HG03378 (cell line): Measurements from ENCODE around the gene SUMO3.

Experiments used
- ATAC-seq: cut with Tn5 transposase; IDR thresholded peaks from one replicate; pipeline ENCODE4 v1.9.1; 2021; ENCODE audit warnings: mild to moderate bottlenecking, moderate library complexity; ENCODE audit not compliant: unreplicated experiment

SUMO3 gene

DNA sequence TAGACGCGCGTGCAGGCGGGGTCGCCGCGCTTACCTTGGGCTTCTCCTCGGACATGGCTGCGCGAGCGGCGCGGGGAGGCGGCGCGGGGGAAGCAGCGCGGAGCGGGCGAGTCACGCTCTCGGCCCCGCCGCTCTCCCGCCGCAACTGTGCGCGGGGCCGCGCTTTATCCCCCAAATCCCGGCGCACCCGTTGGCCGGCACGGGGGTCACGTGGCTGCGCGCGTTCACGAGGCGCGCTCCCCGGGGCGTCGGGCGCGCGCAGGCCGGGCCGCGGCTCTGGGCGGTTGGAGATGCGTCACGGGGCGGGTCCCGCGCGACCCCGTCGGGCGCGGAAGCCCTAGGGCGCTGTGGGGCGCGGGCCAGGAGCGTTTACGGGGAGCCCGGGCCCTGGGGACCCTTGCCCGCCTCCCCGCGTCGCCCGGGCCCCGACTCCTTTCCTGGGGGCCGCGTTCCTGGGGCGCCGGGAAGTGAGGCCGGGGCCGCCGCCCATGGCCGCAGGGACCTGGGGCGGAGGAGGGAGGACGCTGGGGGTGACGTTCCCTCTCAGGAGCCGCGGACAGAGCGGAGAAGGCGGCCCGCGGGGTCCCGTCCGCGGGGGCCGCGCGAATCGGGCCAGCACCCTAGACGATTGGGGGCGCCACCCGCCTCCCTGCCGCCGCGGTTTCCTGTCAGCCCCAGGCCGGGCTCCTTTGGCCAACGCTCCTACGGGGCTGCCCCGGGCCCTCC is at the start of gene SUMO3:
Gene SUMO3 (minus strand): TSS at position 149 of the 726 bp plus-strand sequence. CDS start 94 bp downstream, at position 55.
- ATAC-seq = no peak

DNA sequence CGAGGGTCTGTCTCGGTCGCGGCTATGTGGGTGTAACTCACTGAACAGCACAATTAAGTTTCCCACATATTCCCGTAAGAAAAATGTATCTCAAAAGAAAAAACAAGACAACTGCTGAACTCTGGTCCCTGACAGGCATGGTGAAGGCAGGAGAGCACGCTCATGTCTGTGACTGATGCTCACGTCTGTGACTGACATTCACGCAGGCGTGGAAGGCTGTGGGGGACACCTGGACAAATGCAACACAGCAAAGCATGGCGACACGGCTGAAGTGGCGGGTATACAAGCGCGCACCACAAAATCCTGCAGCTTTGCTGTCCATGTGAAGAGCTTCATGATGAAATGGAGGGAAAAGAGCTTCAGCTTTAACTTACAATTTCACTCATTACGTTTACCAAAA is 49.6 kb upstream of the SUMO3 start:
- no peak for ATAC-seq

DNA sequence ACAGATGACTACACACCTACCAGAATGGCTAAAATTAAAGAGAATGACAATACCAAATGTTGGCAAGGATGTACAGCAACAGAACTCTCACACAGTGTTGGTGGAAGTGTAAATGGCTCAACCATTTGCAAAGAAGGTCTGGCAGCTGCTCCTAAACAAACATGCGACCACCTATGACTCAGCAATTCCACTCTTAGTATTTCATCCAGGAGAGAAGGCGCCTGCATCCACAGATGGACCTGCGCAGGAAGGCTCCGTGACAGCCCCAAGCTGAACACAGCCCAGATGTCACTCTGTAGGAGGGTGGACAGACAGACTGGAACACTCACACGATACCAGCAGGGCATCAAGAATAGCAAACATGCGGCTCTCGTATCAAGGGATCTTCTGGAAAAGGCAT is 48.9 kb upstream of the SUMO3 start:
- no peak for ATAC-seq

DNA sequence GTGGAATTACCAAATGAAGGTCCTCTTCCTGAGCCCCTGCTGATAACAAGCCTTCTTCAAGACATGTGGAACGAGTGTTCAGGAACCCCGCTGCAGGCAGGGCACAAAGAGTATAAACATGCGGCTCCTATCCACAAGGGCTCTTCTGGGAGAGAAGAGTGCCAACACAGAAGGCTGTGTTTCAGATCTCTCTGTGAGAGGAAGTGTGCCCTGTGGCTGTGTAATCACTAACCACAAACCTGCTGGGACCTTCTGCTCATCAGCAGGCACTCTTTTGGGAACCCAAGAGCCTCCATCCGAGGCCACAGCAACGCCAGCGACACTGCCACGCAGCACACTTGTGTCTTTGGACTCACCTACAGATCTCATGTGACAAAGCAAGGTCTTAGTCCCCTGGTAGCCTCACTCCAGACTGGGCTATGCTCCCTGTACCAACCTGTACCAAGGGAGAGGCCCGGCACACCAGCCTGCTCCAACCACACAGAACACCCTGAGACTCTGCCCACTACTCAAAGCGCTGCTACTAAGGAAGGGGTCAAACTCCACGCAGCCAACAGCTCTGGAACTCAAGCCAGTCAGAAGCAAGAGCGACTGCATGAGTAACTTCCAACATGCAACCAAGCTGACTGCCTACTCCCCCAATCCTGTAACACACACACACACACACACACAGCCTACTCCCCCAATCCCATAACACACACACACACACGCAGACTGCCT is 47.9 kb upstream of the SUMO3 start:
- no peak for ATAC-seq

DNA sequence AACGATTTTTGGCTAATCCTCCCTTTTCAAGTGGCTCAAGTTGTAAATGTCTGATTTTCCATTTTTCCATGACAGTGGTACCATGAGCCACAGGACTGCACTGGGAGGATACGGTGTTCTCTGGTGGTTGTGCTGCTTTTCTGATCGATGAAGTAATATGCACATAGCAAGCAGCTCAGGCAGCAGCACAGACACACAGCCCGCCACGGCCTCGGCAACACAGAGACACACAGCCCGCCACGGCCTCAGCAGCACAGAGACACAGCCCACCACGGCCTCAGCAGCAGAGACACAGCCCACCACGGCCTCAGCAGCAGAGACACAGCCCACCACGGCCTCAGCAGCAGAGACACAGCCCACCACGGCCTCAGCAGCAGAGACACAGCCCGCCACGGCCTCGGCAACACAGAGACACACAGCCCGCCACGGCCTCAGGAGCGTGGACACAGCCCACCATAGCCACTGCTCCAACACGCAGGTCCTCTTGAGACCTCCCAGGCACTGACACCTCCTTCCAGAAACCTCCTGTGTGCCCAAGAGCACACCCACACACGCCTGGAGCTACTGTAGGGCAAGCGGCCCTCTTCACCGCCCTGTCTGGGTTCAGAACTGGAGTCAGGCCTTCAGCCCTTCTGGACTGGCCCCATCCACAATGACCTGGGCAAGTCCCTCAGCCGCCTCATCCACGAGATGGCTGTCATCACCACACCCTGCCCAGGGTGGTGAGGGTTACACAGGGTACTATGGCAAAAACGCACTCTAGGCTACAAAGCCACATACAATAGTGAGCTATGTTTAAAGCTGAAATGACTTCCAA is 45.2 kb upstream of the SUMO3 start:
- no peak for ATAC-seq

DNA sequence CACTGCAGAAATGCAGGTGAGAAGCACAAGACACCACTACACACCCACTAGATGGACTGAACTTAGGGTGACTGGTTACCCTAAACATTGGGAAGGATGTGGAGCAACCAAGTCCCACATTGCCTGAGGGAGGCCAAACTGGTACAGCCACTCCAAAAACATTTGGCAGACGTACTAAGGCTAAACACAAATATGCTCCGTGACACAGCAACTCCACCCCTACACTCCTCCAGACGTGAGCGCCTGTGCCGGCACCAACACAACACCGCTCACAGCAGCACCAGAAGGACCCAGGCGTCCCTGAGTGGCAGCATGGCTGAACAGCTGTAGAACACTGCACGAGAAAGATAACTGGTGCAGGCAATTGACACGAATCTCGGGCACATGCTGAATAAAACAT is 40.9 kb upstream of the SUMO3 start:
- no peak for ATAC-seq

DNA sequence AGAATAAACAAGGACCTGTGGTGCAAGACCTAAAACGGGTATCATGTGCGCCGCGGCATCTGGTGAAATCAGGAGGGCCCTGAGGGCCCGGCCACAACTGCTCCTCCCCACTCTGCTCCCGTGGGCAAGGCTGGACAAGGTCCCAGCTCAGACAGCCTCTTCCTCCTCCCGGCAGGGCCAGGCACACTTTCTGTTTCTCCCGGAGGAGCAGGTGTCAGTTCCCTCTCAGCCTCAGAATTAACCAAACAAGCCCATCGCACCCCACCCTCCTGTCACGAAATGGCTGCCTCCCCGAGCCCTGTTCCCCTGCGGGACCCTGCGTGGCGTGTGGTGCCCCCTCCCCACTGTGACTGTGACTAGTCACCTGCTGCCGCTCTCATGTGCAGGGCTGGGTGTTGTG is 40.4 kb upstream of the SUMO3 start:
- no peak for ATAC-seq

DNA sequence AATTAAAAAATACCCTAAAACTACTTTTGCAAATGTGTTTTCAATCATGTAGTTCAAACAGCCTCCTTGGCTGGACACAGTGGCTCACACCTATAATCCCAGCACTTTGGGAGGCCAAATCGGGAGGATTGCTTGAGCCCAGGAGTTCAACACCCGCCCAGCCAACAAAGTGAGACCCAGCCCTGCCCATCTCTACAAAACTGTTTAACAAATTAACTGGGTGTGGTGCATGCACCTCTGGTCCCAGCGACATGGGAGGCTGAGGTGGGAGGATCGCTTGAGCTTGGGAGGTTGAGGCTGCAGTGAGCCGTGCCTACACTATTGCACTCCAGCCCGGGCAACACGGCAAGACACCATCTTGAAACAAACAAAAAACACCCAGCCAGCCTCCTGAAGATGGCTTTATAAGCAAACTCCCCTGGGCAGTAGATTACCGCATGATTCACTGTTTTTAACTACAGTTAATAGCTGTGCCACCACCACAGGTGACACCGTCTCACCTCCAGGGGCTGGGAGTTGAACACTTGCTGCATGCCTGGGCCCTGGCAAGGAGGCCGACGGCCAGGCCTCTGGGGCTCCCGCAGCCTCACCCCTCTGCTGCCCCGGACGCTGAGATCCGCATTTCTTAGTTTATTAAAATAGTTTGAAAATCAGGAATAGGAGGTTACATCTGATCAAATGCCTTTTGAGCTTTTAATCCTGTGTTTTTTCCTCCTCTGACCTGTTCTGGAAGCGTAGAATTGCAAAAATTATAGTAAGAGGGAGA is 39.4 kb upstream of the SUMO3 start:
- ATAC-seq = no peak

DNA sequence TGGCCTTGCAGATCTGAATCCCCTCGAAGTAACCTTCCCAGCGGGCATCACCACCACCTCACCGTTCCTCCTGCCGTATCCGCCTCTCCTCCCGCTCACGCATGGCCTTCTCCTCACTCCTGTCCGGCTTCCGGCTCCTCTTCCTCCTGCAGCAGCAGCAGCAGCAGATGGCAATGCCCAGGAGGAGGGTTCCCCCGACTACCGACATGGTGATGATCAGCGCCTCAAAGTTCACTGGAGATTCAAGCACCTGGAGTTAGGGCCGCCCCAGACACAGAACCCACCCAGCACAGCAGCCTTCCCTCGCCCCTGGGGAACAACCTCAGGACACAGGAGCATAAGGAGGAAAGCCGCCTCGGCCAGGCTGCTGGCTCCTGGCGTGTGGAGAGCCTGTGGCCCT is 38.3 kb upstream of the SUMO3 start:
- no peak for ATAC-seq

DNA sequence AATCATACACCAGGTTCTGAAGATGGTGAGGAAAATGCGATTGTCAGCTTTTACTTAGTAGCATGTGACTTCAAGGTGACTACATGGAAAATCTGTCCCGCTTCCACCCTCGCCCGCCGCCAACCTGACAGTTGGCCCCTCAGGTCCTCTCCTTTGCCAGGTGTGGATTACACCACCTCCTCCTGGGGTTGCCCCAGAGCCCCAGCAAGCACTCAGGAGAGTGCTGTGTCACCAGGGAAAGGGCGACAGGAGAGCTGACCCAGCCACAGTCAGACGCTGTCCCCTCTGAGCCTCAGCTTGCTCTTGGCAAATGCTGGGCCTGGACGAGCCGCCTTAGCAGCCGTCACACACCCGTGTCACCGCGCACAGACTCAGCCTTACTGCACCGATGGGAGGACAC is 37.7 kb upstream of the SUMO3 start:
- ATAC-seq = no peak

DNA sequence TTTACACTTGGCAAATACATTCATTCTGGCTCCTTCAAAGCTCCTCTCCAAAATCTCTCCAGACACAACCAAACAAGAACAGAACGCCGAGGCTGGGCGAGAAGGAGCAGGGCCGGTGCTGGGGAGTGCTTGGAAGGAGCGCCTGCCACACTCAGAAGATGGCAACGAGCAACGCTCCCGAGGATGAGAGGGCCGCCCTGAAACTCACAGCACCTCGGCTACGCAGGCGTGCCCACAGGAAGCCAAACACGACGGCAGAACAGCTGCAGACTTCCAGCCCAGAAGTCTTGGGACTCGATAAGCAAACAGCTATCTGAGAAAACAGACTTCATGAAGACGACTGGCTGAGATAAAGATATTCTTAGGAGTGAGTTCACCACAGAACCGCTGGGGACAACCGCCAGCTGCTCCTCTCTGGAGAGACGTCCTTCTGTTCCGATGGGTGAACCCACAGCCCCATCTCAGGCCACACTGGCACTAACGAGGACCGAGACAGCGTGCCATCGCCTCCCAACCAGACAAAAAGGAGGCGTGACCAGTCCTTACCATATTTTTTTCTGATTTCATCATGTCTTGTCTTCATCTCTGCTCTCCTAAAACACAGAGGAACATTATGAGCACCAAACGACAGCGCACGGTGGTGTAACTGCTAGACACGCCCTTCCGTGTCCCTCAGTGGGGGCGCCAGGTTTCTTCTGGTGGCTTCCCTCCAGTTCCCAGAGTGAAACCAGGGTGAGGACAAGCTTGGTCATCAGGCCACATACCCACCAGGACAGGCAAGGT is 37.0 kb upstream of the SUMO3 start:
- no peak for ATAC-seq

DNA sequence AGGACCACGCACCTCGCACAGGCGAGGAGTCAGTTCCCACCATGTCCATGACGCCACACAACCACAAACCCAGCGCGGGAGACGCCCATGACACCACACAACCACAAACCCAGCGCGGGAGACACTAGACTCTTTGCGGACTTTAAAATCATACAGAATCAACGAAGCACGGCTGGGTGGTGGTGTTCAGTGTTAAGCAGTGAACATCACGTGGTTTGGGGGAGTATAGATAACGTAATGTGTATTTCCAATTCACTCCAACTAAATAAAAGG is 36.5 kb upstream of the SUMO3 start:
- ATAC-seq = no peak

DNA sequence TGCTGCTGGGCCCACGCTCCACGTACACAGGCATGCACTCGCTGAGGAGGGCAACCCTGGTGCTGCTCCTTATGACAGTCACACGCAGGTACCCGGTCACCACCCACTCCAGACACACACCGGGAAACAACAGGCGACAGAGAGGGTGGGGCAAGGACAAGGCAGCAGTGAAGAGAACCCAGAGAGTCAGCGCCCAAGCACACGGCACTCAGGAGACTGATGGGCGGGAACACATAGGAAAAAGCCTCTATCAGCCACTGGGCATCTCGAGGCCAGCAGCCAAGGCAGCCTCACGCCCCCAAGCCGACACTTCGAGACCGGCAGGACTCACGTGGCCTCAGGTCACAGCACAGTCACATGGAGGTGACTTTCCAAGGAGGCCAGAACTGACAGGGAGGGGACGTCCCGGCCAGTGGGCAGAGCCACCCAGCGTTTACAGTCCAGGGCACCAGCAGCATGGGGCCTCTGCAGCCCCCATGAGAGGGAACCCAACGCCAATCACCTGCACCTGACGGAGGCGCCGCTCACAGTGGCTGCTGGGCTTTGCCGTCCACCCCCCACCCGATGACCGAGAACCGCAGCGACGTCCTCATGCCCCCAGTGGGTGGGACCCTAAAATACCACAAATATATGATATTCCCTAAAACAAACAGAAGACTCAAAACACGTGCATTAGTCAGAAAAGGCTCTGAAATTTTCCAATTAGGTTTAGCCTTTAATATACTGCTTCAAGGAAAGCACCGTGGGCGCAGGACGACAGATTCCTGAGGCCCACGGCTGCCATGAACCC is 35.9 kb upstream of the SUMO3 start:
- no peak for ATAC-seq

DNA sequence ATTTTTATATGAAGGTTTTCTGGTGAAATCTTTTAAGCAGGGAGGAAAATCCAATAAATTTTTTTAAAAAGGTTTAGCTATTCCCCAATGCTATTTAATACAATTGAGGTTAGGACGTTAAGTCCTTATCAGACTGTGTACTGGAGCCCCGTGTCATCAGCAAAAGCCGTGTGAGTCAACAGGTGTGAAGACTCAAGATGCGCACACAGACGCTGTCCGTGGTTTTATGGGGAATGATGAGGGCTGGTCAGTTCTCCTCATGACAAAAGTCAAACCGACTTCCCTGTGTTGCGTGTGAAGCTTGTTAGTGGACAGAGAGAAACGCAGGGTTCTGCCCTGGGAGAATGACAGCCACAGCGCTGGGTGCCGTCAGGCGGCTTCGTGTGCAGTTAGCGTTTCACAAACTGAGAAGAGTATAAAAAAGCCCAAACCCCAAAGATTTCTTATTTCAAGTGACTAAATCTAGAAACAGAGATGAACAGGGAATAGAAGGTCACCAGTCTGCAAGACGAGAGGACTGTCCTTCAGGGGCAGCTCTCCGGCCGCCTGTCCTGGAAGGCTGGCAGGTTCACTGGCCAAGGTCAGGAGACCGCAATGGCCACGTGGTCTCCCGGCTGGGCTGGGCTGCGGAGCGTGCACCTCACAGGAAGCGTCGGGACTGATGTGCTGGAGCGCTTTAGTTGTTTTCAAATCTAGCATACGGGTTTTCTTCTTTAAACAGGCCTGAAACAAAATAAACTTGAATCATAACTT is 33.2 kb upstream of the SUMO3 start:
- ATAC-seq = no peak

DNA sequence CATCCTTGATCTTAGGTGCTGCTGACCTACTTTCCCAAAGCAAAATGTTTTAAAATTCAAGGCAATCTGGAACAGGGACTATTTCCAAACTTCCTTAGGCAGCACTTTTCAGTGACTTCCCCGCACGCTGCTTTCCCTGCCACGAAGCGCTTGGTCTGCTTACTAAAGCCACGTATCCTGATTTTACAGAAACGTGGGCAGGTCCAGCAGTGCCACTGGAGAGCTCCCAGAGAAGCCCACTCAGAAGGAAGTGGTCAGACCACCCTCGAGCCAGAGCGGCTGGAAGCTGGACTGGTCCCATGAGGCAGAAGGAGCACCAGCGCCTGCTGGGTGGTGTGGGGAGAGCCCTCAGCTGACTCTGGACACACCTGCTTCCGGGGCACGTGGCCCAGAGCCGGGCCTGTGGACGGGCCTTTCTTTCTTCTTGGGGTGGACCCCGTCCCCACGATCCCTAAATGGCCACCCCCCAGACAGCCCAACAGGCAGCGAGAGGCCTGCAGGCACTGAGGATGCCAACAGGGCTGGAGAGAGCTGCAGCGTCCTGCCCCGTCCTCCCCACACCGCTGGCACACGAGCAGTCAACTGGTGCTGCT is 32.4 kb upstream of the SUMO3 start:
- no peak for ATAC-seq

DNA sequence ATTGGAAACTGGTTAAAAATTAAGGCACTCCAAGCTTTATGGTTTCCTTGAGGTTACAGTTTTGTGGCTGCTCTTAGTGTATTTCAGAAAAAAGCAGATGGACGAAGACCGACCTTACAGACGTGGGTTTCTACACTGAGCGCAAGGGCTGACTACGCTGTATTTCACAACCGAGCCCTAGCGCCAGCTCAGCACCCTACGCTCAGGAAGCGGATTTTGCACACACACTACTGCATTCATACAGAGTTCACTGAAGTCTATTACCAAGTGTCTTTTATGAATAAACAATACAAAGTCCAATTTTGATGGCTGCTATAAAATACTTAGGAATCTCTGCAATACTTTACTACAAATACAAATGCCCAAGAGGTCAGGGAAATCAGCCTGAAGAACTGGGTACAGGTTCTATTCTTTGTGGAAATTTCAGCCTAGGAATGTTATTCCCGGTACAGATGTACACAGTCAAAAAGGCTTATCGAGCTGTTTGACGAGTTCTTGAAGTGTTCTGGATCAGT is 31.8 kb upstream of the SUMO3 start:
- ATAC-seq = no peak

DNA sequence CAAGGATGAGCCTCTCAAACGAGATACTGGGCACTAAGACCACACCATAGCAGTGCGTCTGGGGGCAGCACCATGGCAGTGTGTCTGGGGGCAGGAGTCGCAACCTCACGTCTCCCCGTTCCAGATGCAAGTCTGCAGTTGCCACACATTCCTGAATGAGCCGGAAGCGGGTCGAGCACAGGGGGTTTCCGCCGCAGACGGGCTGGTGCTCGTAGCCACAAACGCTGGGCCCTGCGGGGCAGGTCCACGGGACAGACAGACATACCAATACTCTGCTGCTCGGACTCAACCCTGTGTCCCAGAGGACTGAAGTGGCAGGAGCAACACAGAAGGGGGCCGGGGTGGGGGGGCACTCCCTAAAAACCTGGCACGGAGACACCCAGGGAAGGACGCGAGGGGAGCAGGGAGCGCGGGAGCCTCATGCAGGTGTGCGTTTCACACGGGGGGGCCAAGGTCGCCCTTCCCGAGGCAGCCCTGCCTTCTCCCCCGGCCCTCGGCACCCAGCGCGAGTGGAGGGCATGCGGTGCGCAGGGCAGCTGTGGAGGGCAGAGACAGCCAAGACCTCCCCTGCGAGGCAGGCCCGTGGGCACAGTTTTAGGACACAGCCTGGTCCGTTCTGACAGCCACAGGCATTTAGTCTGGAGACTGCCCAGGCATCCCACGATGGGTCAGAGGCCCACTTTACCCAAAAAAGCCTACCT is 31.1 kb upstream of the SUMO3 start:
- ATAC-seq = no peak
